Suprapubic skin (tissue), 3 donors: ENCODE data around the gene SEC14L1.

ENCODE experiments used
- CTCF ChIP-seq, 2 donors: fragments of 200-600 bp in 1 of 2; fragments of 450-650 bp in 1 of 2; sonication (generic) in 1 of 2; IDR thresholded peaks; one replicate each; pipeline ENCODE4 v1.5.1; 2016 to 2019; ENCODE audit warnings: antibody characterized with exemption in 2 of 2, mild to moderate bottlenecking in 1 of 2, moderate library complexity in 1 of 2
- EP300 ChIP-seq: sonication (generic); formaldehyde crosslinking; IDR thresholded peaks from one replicate; pipeline ENCODE4 v1.6.1; 2017; ENCODE audit warnings: antibody characterized with exemption
- POLR2A ChIP-seq, 2 donors: fragments of 450-650 bp; IDR thresholded peaks; one replicate each; pipeline ENCODE4 v1.6.1; 2017; ENCODE audit warnings: antibody characterized with exemption in 2 of 2, mild to moderate bottlenecking in 2 of 2, moderate library complexity in 2 of 2

- TF ChIP-seq CTCF (IDR thresholded peaks at IDR 0.05) (no peak), EP300 (no peak), POLR2A (IDR thresholded peaks at IDR 0.05) (no peak)
These were observed 68.1 kb downstream of the SEC14L1 start for GRCh38 chr17:77208856-77209255.
